Loucy (cell line): ENCODE measurements around the gene LRRC4B.

Experiments used
- H2AFZ ChIP-seq: fragments of 200-600 bp; sonication (generic); 2 replicates; pipeline ENCODE4 v1.6.0; 2016; ENCODE audit warnings: antibody characterized with exemption, mild to moderate bottlenecking, low read length, moderate library complexity
- H3F3A ChIP-seq: fragments of 200-600 bp; 2 replicates; pipeline ENCODE4 v1.6.0; 2016; ENCODE audit warnings: antibody characterized with exemption, low read depth, mild to moderate bottlenecking
- H3K27me3 ChIP-seq: fragments of 200-600 bp; sonication (generic); 2 replicates; pipeline ENCODE4 v1.6.1; 2014; ENCODE audit warnings: low read length, mild to moderate bottlenecking; ENCODE audit not compliant: insufficient read depth, poor library complexity, severe bottlenecking
- H3K36me3 ChIP-seq: fragments of 200-600 bp; sonication (generic); 2 replicates; pipeline ENCODE4 v1.6.1; 2016; ENCODE audit warnings: low read length; ENCODE audit not compliant: insufficient read depth
- H3K4me1 ChIP-seq: fragments of 200-600 bp; sonication (generic); 2 replicates; pipeline ENCODE4 v1.5.1; 2014; ENCODE audit warnings: low read length, mild to moderate bottlenecking; ENCODE audit not compliant: insufficient read depth, poor library complexity, severe bottlenecking
- H3K4me2 ChIP-seq: fragments of 200-600 bp; sonication (generic); 2 replicates; pipeline ENCODE4 v1.6.0; 2014; ENCODE audit warnings: antibody characterized with exemption, low read length, low read depth, mild to moderate bottlenecking; ENCODE audit not compliant: poor library complexity, severe bottlenecking
- H3K4me3 ChIP-seq: fragments of 200-600 bp; sonication (generic); 2 replicates; pipeline ENCODE4 v1.5.1; 2014; ENCODE audit warnings: low read length, mild to moderate bottlenecking, mixed read lengths; ENCODE audit not compliant: poor library complexity, severe bottlenecking
- H3K79me2 ChIP-seq: fragments of 200-600 bp; sonication (generic); 2 replicates; pipeline ENCODE4 v1.6.1; 2014; ENCODE audit warnings: low read length; ENCODE audit not compliant: insufficient read depth
- H3K9ac ChIP-seq: fragments of 200-600 bp; sonication (generic); 2 replicates; pipeline ENCODE4 v1.6.0; 2014; ENCODE audit warnings: mild to moderate bottlenecking, low read depth, low read length, moderate library complexity; ENCODE audit not compliant: poor library complexity, severe bottlenecking
- H3K9me2 ChIP-seq: fragments of 200-600 bp; sonication (generic); replicated peaks from 2 replicates; pipeline ENCODE4 v1.6.1; 2016; ENCODE audit warnings: low read depth, low read length, mixed read lengths
- H3K9me3 ChIP-seq: fragments of 200-600 bp; sonication (generic); 2 replicates; pipeline ENCODE4 v1.6.1; 2014; ENCODE audit warnings: mild to moderate bottlenecking, antibody characterized with exemption, low read length, low read depth; ENCODE audit not compliant: insufficient read depth
- H4K20me1 ChIP-seq: fragments of 200-600 bp; sonication (generic); 2 replicates; pipeline ENCODE4 v1.6.0; 2014; ENCODE audit warnings: antibody characterized with exemption, low read length, mild to moderate bottlenecking; ENCODE audit not compliant: insufficient read depth, poor library complexity, severe bottlenecking
- EZH2phosphoT487 ChIP-seq: fragments of 200-600 bp; IDR thresholded peaks from 2 replicates; pipeline ENCODE4 v1.6.1; 2018; ENCODE audit warnings: antibody characterized with exemption, mild to moderate bottlenecking, moderate library complexity, borderline replicate concordance
- TF ChIP-seq, protein P1 (sequence below): fragments of 200-600 bp; sonication (generic); conservative IDR thresholded peaks from 2 replicates; pipeline ENCODE4 v1.5.1; 2014; ENCODE audit warnings: mild to moderate bottlenecking, antibody characterized with exemption, low read length

The LRRC4B gene

DNA sequence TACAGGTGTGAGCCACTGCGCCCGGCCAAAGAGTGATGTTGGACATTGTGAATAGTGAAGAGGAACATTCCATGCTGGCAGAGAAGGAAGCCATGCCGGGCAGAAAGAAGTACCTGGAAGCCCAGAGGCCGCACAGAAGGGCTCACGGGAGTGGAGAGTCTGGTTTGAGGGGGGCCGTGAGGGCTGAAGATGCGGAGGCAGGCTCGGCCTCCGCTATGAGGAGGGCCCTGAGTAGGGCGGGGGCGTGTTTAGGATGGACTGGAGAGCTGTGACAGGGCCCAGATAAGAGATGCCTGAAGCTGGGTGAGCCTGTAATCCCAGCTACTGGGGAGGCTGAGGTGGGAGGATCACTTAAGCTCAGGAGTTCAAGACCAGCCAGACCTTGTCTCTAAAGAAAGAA, 58.9 kb downstream of the LRRC4B start:
- peaks cover 8% of the 10 kb centered on the region for H3K4me1 ChIP-seq

DNA sequence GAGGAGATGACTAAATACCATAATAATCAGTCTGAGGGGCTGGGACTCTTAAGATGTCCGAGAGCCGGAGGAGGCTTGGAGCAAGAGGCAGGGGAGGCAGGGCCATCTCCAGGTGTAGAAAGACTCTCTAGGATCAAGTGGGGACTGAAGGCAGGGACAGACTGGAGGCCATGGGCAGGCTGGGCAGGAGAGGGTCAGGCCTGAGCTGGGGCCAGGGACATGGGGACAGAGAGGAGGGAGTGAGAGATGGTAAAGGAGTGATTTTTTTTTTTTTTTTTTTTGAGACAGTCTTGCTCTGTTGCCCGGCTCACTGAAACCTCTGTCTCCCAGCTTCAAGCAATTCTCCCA, 59.4 kb downstream of the LRRC4B start:
- Histone ChIP-seq H3K4me1 (peaks cover 8% of the 10 kb centered on the region), H3K27me3 (no peaks in the 10 kb centered on the region), H4K20me1 (no peaks in the 10 kb centered on the region), H3K4me2 (no peak overlapping the region), H3K4me3 (no peak overlapping the region), H3K36me3 (no peaks in the 10 kb centered on the region), H3F3A (no peaks in the 10 kb centered on the region), H2AFZ (no peak overlapping the region), H3K9me2 (no peaks in the 10 kb centered on the region), H3K9me3 (no peaks in the 10 kb centered on the region), H3K9ac (no peak overlapping the region), H3K79me2 (no peaks in the 10 kb centered on the region)
- TF ChIP-seq, protein P1, sequence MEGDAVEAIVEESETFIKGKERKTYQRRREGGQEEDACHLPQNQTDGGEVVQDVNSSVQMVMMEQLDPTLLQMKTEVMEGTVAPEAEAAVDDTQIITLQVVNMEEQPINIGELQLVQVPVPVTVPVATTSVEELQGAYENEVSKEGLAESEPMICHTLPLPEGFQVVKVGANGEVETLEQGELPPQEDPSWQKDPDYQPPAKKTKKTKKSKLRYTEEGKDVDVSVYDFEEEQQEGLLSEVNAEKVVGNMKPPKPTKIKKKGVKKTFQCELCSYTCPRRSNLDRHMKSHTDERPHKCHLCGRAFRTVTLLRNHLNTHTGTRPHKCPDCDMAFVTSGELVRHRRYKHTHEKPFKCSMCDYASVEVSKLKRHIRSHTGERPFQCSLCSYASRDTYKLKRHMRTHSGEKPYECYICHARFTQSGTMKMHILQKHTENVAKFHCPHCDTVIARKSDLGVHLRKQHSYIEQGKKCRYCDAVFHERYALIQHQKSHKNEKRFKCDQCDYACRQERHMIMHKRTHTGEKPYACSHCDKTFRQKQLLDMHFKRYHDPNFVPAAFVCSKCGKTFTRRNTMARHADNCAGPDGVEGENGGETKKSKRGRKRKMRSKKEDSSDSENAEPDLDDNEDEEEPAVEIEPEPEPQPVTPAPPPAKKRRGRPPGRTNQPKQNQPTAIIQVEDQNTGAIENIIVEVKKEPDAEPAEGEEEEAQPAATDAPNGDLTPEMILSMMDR, result no peak
- TF ChIP-seq EZH2phosphoT487, result no peak

More for the DNA sequence above, 58.9 kb downstream of the LRRC4B start:
- TF ChIP-seq EZH2phosphoT487, result no peak
- TF ChIP-seq, protein P1, result no peak
- Histone ChIP-seq H3K4me2 (no peak overlapping the region), H4K20me1 (no peaks in the 10 kb centered on the region), H3K4me3 (no peak overlapping the region), H3K27me3 (no peaks in the 10 kb centered on the region), H2AFZ (no peak overlapping the region), H3K9me3 (no peaks in the 10 kb centered on the region), H3F3A (no peaks in the 10 kb centered on the region), H3K79me2 (no peaks in the 10 kb centered on the region), H3K36me3 (no peaks in the 10 kb centered on the region), H3K9ac (no peak overlapping the region), H3K9me2 (no peaks in the 10 kb centered on the region)

DNA sequence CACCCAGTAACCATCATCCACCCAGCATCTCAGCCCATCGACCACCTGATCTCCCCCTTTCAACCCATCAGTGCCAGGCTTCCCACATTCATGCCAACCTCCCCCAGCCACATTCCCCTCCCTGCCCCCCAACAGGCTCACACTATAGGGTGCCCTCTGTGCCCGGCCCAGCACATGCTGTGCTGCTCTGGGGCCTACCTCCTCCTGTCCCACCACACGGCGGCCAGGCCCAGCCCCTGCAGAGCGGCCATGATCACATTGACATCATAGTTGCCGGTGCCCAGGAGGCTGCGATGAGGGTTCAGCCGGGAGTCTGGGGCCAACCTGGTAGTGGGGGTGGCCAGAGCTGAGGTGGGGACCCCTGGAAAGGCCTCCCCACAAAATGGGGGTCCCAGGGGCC, 60.9 kb downstream of the LRRC4B start:
- no peak overlapping the region for H3K9ac ChIP-seq
- no peak overlapping the region for H3K4me3 ChIP-seq
- no peaks in the 10 kb centered on the region for H4K20me1 ChIP-seq
- peaks cover 8% of the 10 kb centered on the region for H3K4me1 ChIP-seq
- no peaks in the 10 kb centered on the region for H3K27me3 ChIP-seq
- H3K79me2 ChIP-seq, result no peaks in the 10 kb centered on the region
- TF ChIP-seq EZH2phosphoT487, result no peak
- TF ChIP-seq, protein P1, result no peak
- H3K9me3 ChIP-seq, result no peaks in the 10 kb centered on the region
- no peaks in the 10 kb centered on the region for H3K36me3 ChIP-seq
- H3K4me2 ChIP-seq, result no peak overlapping the region
- H3F3A ChIP-seq, result no peaks in the 10 kb centered on the region
- H2AFZ ChIP-seq, result no peak overlapping the region
- no peaks in the 10 kb centered on the region for H3K9me2 ChIP-seq
